GM18499 (cell line): ENCODE data around the gene FGF14.

Experiments used
- ATAC-seq: cut with Tn5 transposase; IDR thresholded peaks from one replicate; pipeline ENCODE4 v1.9.1; 2021; ENCODE audit warnings: moderate number of reproducible peaks; ENCODE audit not compliant: insufficient read depth, unreplicated experiment

The FGF14 gene

DNA sequence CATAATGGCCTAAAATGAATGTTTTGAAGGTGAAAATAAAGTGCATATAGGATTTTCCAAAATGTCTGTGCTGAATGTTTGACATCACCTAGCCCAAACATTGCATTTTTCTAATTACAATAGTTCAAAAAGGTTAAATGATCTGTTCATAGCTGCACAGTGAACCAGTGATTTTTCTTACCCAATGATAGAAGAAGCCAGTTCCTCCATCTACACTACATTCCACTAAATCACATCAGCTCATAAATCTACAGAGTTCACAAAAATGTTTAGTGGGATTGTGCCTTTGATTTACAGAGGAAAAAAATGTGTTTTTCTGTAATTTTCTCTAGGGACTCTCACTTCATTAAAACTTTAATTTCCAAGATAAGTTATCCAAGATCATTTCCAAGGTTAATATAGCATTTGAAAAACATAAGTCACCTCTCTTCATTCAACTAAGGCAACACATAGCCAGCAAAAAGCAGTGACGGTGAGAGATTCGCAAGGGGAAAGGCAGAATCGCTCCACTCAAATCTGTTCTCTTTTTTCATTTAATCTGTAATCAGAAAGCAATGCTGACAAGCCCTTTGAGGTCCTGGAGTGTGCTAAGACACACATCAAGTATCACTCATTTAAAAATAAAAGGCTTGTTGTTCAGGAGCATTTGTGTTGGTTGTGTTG is 194.0 kb downstream of the FGF14 start:
- ATAC-seq, result no peak

DNA sequence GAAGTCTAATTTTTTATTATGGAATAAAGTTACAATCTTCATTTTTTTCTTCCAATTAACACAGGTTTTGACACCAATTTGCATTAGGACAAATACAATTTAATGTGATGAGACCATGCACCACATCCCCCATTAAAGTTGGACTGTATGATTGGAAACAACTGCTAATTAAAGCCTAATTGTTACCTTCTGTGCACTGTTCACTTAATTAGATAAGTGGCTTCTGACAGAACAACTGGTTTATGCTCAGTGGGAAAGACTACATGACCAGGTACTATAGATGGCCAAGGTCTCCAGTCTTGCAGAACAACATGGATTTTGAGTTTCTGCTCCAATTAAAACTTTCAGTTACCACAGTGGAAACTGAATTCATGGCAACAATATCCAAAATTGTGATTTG is 198.1 kb downstream of the FGF14 start:
- no peak for ATAC-seq

DNA sequence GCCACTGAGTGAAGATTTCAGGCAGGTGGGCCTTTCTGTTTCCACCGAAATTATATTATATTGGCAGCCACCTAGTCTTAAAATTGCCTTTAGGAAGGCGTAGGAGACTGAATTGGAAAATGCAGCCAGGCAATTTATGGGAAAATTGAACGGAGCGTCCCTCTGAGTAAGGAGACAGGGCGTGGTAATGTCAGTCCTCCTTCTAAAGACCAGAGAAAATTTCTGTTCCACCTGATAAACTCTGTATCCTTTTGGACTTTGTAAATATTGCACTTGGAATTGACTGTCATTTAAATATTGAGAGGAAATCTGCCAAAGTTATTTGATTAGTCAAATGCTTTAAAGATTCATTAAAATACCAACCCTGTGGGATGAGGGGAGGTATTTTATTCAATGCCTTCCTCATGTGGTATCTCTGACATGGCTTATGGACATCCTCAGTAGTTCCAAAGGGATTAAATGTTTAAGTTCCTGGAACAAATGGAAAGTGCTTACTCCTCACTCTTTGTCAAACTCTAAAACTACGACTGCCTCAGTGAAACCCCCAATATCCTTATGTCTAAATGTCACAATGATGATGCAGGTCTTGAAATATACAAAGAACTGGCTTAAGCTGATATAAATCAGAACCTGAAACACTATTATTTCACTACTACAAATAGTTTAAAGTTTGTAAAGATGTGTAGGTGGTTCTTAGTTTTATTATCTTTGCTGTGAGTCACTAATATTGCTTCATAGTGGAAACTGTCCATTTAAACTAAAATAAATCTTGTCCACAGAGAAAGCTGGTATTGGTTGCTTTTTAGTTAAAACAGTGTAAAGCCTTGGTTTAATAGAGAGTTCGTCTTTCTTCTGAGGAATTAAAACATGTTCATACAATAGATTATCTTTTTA is 203.2 kb downstream of the FGF14 start:
- ATAC-seq, result no peak

DNA sequence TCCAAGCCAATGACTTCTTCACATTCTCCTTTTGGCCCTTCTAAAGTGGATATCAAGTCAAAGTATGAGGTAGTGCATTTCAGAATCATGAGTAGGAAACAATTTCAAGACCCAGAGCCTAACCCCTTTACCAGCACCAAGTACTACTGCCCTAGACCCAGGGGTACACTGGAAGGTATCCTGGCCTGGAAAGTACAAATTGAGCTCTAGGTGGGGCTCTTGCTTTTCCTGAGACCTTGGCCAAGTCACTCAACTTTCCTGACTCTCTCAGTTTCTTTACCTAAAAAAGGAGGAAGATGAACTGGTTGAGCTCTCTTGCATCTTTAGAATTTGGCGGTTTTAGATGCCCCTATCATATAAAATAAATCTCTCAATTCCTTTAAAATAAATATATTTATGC is 204.7 kb downstream of the FGF14 start:
- no peak for ATAC-seq

DNA sequence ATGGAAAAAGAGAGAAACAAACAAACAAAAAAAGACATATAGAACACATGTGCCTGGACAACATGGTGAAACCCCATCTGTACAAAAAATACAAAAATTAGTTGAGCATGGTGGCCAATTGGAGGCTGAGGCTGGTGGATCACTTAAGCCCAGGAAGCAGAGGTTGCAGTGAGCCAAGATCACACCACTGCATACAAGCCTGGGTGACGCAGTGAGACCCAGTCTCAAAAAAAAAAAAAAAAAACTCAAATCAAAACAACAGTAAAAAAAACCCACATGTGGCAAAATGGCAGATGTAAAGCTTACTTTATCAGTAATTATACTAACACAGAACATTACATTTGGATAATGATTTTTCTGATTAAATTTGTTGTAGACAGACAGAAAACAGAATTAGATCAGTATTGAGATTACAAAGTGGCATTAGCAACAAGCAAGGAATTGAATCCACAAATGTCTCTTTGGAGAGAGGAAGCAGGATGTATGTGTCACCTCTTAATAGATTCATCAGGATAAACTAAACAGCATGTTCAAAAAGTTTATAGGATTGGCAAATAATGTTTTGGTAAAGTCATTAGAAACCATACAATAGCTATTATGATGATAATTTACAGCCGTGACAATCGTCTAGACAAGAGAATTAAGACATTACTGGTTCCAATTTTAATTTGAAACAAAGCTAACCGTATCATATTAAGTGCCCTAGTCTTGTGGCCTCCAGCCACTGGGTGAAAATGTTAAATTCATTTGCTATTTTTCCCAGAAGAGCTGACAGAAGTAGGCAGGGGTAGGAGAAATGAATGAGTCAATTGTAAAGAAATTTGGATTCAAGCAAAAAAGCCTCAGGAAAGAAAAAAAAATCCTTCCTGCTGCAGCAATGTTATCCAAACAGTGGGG is 206.0 kb downstream of the FGF14 start:
- ATAC-seq, result no peak

DNA sequence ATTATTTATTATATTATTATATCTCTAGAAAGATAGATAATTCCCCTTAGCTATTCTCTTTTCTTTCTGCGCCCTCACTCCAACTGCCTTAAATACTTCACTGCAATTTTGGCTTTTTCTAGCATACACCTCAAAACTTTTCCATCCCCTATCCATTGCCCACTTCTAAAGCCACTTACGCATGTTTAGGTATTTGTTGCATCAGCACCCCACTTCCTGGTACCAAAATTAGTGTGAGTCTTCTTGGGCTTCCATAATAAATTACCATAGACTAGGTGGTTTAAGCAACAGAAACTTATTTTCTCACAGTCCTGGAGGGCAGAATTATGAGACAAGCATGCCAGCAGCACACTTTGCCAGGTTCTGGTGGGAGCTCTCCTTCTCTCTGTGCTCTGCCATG is 209.0 kb downstream of the FGF14 start:
- ATAC-seq, result no peak

DNA sequence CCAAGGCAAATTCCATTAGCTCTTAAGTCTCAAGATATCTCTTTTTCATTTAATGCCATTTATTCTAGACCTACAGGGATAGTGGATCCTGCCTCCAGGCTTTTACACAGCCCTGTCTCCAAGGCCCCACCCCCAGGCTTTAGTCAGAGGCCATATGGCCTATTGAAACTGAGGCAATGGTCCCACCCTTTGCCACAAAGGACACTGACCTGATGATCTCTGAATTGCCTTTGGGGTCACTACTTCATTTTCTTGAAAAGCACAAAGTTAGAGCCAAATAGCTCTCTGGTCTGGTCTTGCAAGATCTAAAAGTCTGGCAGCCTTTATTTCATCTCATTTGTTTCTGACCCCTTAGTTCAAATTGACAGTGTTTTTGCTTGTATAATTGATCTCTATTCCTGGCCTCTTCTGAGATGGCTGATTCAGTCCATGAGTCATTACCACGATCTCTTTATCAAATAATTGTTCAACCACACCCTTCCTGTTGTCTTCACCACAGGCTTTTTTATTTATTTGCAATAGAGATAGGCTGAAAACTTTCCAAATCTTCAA is 209.8 kb downstream of the FGF14 start:
- no peak for ATAC-seq

DNA sequence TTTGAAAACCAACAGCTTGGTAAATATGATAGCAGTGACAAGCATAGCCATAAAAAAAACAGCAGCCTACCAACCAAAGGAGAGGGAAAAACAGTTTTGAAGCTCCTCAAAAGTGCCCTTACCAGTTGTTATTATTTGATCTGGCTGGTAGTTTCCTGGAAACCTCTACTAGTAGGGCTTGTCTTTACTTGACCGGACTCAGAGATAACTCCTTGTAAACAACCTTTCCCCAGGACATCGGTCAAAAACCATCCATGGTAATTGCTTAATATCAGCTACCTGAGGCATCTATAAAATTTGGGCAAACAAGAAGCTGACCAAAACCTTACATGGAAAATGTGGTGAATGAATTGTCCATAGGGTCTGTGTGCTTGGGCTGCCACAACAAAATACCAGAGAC is 210.9 kb downstream of the FGF14 start:
- ATAC-seq, result no peak

DNA sequence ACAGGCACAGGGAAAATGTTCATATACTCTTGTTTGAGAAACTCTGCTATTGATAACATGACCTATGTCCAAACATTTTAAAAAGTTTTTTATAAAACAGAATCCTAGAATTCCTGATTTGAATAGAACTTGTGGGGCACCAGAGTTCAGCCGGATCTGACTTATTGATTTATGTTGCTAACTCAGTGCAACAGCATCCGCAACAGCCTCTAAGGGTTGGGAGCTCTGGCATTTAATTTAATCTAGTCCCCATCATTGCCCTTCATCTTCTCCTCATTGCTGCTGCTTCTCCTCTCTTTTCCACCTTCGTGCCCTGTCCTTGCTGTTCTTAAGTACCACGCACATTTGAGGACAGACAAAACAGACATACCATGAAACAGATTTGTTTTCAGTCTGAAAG is 214.5 kb downstream of the FGF14 start:
- ATAC-seq, result no peak

DNA sequence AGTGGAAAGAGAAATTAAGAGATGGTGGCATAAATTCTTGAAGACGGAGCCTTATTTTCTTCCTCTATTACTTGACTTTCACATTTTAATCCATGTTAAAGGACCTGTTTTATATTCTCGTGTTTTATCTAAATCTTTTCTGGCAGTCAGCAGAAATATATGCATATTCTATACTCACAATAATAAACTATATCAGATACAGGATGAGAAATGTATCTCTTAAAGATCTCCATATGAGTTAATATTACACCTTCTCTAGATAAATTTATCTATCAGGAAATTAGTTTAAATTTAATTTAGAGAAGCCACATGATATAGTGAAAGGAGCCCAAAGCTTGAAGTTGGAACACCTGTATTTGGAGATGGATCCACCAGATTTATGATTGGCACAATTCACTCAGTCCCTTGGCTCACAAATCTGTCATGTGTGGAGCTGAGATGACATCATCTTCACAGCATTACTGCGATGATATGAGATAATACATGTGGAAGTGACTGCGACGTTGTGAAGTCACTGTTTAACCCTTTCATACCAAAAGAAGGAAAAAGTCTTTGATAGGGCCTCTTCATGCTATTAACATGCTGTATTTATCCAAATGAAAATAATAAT is 216.4 kb downstream of the FGF14 start:
- no peak for ATAC-seq

DNA sequence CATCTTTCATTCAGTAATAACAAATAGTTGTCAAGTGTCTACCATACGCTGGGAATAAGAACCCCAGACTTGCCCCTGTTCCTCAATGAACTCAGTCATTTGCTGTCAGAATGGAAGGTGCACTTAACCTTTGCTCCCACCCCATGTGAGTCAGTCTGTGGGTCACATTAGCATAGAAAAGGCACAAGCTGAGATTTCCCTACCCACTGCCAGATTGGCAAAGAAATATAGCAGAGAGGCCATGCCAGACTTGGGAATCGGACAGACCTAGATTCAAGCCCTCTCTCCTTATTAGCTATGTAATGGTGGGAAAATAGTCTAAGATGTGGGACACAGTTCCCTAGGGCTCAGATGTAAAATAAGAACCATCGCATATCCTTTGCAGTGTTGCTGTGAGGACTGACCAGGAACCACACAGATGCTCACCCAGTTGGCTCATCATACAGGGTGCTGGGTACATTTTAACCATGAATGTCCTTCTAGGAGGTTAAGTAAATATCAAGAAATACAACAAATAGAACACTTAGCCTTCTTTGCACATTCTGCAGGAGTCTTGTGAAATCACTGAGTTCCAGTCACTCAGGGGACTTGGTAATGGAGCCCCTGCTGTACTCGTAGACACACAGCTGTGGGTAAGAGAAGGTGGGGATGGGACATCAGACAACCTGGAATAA is 218.2 kb downstream of the FGF14 start:
- no peak for ATAC-seq

DNA sequence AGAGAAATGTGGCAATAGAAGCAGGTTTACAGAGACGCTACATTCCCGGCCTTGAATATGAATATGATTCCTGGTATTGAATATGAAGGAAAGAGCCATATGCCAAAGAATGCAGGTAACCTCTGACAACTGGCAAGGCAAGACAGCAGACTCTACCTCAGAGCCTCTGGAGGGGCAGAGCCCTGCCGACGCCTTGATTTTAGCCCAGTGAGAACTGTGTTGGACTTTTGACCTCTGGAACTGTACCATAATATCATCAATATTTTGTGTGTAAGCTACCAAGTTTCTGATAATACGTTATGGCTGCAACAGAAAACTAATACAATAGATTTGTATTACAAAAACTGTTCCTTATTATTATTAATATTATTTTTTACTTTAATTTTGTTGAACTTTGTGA is 219.7 kb downstream of the FGF14 start:
- no peak for ATAC-seq

DNA sequence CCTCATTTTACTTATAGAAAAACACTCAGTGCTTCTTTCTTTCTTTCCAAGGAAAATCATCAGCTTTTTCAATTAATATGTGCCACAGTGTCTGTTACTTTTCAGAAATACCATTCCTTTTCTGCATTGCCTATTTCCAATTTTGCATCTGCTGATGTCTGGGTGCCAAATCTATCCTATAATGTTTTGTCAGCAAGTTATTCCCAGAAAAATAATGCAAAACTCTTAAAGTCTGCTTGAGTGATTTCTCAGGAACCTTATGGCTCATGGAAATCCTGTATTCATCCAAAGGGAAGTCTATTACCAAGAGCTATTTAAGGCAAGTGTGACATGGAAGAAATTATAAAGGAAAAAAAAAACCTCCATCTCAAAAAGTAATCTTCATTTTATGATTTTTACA is 224.4 kb downstream of the FGF14 start:
- ATAC-seq, result no peak

DNA sequence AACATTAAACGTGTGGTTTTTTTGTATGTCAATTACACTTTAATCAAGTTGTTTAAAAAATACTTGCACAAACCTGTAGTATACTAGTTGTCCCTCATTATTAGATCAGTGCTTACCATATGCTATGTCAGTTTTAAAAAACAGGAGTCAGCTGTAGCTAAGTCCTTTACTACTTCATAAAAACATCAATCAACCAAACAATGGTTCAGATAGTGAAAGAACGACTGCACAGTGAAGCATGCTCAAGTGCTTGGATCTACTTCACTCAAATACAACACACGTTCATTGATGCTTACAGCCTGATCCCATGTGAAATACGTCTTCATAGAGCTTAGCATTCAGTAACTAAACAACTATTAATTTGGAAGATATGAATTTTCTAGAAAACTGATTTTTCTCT is 225.0 kb downstream of the FGF14 start:
- ATAC-seq, result no peak

DNA sequence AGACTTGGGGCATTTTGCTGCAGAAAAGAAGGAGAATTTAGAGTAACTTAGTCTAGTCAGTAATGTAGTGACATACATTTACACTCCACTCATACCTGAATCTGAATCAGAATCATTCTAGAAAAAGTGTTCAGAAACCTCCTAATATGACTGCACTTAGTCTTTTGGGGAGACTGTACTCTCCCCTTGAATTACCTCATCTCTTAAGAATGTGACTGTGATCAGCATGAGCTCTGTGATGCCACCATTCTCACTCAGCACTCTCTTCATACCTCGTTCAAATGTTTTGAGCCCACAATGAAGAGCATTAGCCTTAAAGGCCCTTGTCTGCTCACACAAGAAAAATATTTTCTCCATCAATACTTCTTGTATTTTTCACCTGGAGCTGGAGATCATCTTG is 229.4 kb downstream of the FGF14 start:
- no peak for ATAC-seq

DNA sequence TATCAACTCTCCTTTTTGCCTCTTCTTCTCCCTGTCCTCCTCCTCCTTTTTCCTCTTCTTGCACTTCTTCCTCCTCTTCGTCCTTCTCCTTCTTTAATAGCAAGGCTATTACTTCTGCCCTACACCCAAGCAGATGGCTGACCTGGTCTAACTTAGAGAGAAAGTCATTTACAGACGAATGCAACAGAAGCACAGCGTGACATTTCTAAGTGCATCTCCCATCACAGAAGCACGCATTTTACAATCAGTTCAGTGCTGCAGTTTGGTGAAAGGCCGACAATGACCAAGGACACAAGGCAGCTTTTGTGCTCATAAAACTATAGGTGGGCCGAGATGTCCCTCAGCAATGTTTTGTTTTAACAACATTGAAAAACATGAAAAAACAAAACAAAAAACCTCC is 231.5 kb downstream of the FGF14 start:
- ATAC-seq, result no peak

DNA sequence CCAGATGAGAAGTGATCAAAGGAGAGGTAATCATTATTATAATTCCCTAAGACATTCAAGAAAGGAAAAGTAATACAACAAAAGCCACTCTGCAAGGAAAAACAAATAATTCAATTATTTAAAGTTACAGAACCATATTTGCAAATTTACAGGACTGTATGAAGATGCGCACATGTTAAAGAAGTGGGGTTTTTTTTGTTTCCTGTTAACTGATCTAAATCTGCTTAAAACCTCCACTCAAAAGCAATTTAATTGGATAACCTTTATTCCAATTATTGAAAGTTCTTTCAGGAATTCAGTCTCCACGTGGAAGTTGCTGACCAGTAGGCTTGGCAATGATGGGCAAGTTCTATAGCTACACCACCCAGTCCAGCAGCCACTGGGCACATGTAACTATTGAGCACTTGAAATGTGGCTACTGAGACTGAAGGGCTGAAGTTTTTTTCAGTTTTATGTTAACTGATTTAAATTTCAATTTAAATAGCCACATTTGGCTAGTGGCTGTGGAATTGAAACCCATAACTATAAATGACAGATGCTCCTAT is 232.3 kb downstream of the FGF14 start:
- ATAC-seq, result no peak

DNA sequence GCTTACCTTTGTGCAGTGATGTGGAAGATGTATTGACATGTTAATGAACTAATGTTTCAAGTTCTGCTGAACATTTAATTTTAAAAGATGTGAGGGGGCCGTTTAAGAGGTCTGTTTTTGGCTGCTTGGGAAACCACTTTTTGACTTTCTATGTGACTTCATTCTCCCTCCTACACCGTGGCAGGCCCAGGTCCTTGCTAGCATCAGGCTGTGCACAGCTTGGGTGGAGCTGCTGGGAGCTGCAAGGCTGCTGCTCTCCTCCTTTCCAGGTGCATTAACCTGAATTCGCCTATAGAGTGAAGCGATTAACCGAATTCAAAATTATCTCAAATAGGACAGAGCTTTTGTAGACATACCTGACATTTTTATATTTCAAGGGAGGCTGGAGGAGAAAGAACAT is 249.1 kb downstream of the FGF14 start:
- no peak for ATAC-seq

DNA sequence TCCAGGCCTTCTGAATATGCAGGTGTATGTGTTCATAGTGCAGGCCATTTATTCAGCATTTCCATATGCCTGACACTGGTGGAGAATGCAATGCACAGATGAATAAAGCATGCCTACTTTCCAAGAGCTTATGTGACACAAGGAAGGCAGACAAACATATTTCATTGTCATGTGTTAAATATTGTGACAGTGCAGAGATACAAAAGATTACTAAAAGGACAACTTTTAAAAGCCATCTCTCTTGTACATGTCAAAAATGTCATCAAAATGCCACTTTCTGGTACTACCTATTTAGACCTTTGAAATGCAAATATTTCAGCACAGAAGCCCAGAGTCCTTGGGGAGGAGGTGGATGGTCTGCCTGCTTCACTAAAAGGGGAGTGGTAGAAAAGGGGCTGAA is 254.5 kb downstream of the FGF14 start:
- ATAC-seq, result no peak
